HUES48 (cell line): ENCODE data around the gene E2F3.

Experiments used
- H3K27ac ChIP-seq: one replicate; pipeline ENCODE4 v1.7.0; 2013; ENCODE audit warnings: low read depth, low read length, inconsistent platforms
- H3K27me3 ChIP-seq: 2 replicates; pipeline ENCODE4 v1.6.1; 2013; ENCODE audit warnings: mild to moderate bottlenecking, low read length; ENCODE audit not compliant: control insufficient read depth, insufficient read depth
- H3K36me3 ChIP-seq: 2 replicates; pipeline ENCODE4 v1.6.1; 2013; ENCODE audit warnings: low read length; ENCODE audit not compliant: control insufficient read depth, insufficient read depth
- H3K4me1 ChIP-seq: 2 replicates; pipeline ENCODE4 v1.6.1; 2013; ENCODE audit warnings: mild to moderate bottlenecking, low read length; ENCODE audit not compliant: control insufficient read depth, insufficient read depth
- H3K4me3 ChIP-seq: 2 replicates; pipeline ENCODE4 v1.5.1; 2013; ENCODE audit warnings: mild to moderate bottlenecking, low read depth, low read length
- H3K9ac ChIP-seq: 2 replicates; pipeline ENCODE4 v1.6.1; 2013; ENCODE audit warnings: mild to moderate bottlenecking, low read depth, low read length, moderate library complexity
- H3K9me3 ChIP-seq: 2 replicates; pipeline ENCODE4 v1.6.1; 2013; ENCODE audit warnings: low read length; ENCODE audit not compliant: control insufficient read depth, insufficient read depth

The E2F3 gene

GRCh38 chr6:20370393-20370792, 31.3 kb upstream of the E2F3 start:
- H3K36me3 ChIP-seq = no peaks in the 10 kb centered on the region
- H3K9ac ChIP-seq = no peak overlapping the region
- no peaks in the 10 kb centered on the region for H3K9me3 ChIP-seq
- H3K27me3 ChIP-seq = no peaks in the 10 kb centered on the region
- H3K4me3 ChIP-seq = no peak overlapping the region
- no peaks in the 10 kb centered on the region for H3K4me1 ChIP-seq
- no peak overlapping the region for H3K27ac ChIP-seq

- H3K27ac ChIP-seq = no peak overlapping the region
- no peaks in the 10 kb centered on the region for H3K9me3 ChIP-seq
- no peak overlapping the region for H3K4me3 ChIP-seq
- H3K36me3 ChIP-seq = no peaks in the 10 kb centered on the region
- H3K27me3 ChIP-seq = no peaks in the 10 kb centered on the region
- H3K9ac ChIP-seq = no peak overlapping the region
- H3K4me1 ChIP-seq = no peaks in the 10 kb centered on the region
These were observed 30.9 kb upstream of the E2F3 start for GRCh38 chr6:20370801-20371200.

- Histone ChIP-seq H3K4me1 (no peaks in the 10 kb centered on the region), H3K36me3 (no peaks in the 10 kb centered on the region), H3K9me3 (no peaks in the 10 kb centered on the region), H3K9ac (no peak overlapping the region), H3K27ac (no peak overlapping the region), H3K27me3 (no peaks in the 10 kb centered on the region), H3K4me3 (no peak overlapping the region)
These were observed 26.2 kb upstream of the E2F3 start for GRCh38 chr6:20375436-20375835.

- Histone ChIP-seq H3K36me3 (no peaks in the 10 kb centered on the region), H3K27ac (no peak overlapping the region), H3K4me1 (no peaks in the 10 kb centered on the region), H3K9me3 (no peaks in the 10 kb centered on the region), H3K27me3 (no peaks in the 10 kb centered on the region), H3K9ac (no peak overlapping the region), H3K4me3 (no peak overlapping the region)
These were observed 23.9 kb upstream of the E2F3 start for GRCh38 chr6:20377623-20378265.

- no peaks in the 10 kb centered on the region for H3K4me1 ChIP-seq
- H3K27me3 ChIP-seq = no peaks in the 10 kb centered on the region
- no peaks in the 10 kb centered on the region for H3K36me3 ChIP-seq
- no peak overlapping the region for H3K27ac ChIP-seq
- H3K9me3 ChIP-seq = no peaks in the 10 kb centered on the region
- H3K4me3 ChIP-seq = no peak overlapping the region
- no peak overlapping the region for H3K9ac ChIP-seq
These were observed 22.4 kb upstream of the E2F3 start for GRCh38 chr6:20379231-20379630.

GRCh38 chr6:20386218-20386617, 15.5 kb upstream of the E2F3 start:
- Histone ChIP-seq H3K4me3 (no peak overlapping the region), H3K27me3 (no peaks in the 10 kb centered on the region), H3K4me1 (no peaks in the 10 kb centered on the region), H3K9ac (no peak overlapping the region), H3K36me3 (no peaks in the 10 kb centered on the region), H3K9me3 (no peaks in the 10 kb centered on the region), H3K27ac (no peak overlapping the region)

GRCh38 chr6:20389066-20389465, 12.6 kb upstream of the E2F3 start:
- Histone ChIP-seq H3K27ac (no peak overlapping the region), H3K36me3 (no peaks in the 10 kb centered on the region), H3K9me3 (no peaks in the 10 kb centered on the region), H3K9ac (no peak overlapping the region), H3K27me3 (no peaks in the 10 kb centered on the region), H3K4me3 (no peak overlapping the region), H3K4me1 (no peaks in the 10 kb centered on the region)

GRCh38 chr6:20393297-20393696, 8.4 kb upstream of the E2F3 start:
- Histone ChIP-seq H3K9me3 (no peaks in the 10 kb centered on the region), H3K4me1 (no peaks in the 10 kb centered on the region), H3K9ac (no peak overlapping the region), H3K36me3 (no peaks in the 10 kb centered on the region), H3K4me3 (no peak overlapping the region), H3K27me3 (no peaks in the 10 kb centered on the region), H3K27ac (no peak overlapping the region)

GRCh38 chr6:20399518-20399917, 2.2 kb upstream of the E2F3 start:
- Histone ChIP-seq H3K4me1 (no peaks in the 10 kb centered on the region), H3K27me3 (no peaks in the 10 kb centered on the region), H3K4me3 (no peak overlapping the region), H3K9ac (no peak overlapping the region), H3K36me3 (no peaks in the 10 kb centered on the region), H3K9me3 (no peaks in the 10 kb centered on the region), H3K27ac (no peak overlapping the region)

GRCh38 chr6:20400456-20401204, 1.0 kb upstream of the E2F3 start:
- Histone ChIP-seq H3K4me3 (peak overlapping the region; percentile 82), H3K27me3 (no peaks in the 10 kb centered on the region), H3K4me1 (no peaks in the 10 kb centered on the region), H3K36me3 (peaks cover 1% of the 10 kb centered on the region; the same call in 1 of the 2 replicates), H3K9me3 (no peaks in the 10 kb centered on the region), H3K27ac (peak overlapping the region; percentile 70), H3K9ac (peak overlapping the region; percentile 46)

GRCh38 chr6:20402092-20402341, 338 bp downstream of the E2F3 start:
- peaks cover under 1% of the 10 kb centered on the region; the same call in 1 of the 2 replicates for H3K4me1 ChIP-seq
- peak overlapping the region; percentile 98 for H3K27ac ChIP-seq
- H3K36me3 ChIP-seq = peaks cover 15% of the 10 kb centered on the region
- peak overlapping the region; percentile 95 for H3K9ac ChIP-seq
- no peaks in the 10 kb centered on the region for H3K9me3 ChIP-seq
- H3K4me3 ChIP-seq = peak overlapping the region; percentile 75
- H3K27me3 ChIP-seq = no peaks in the 10 kb centered on the region
